Hepatocyte (in vitro differentiated cells): ENCODE results near the gene IFFO2. TPM values are rescaled to one million over a fixed set of nuclear protein-coding genes. Genes with fewer than 3 reads are reported as not detected.

Experiments
- DNase-seq: peaks from one replicate; pipeline ENCODE4 v3.0.0-alpha.2; 2016; ENCODE audit warnings: low spot score
- H2AFZ ChIP-seq: fragments of 200-600 bp; sonication (generic); 2 replicates; pipeline ENCODE4 v1.6.0; 2016; ENCODE audit warnings: antibody characterized with exemption, mild to moderate bottlenecking
- H3K27ac ChIP-seq: fragments of 200-600 bp; sonication (generic); 2 replicates; pipeline ENCODE4 v1.5.1; 2016; ENCODE audit warnings: mild to moderate bottlenecking
- H3K27me3 ChIP-seq: fragments of 200-600 bp; sonication (generic); 2 replicates; pipeline ENCODE4 v1.6.1; 2016
- H3K36me3 ChIP-seq: fragments of 200-600 bp; sonication (generic); replicated peaks from 2 replicates; pipeline ENCODE4 v1.5.1; 2016; ENCODE audit warnings: low read depth; ENCODE audit not compliant: insufficient read depth
- H3K4me1 ChIP-seq: fragments of 200-600 bp; sonication (generic); 2 replicates; pipeline ENCODE4 v1.5.1; 2016; ENCODE audit warnings: mild to moderate bottlenecking, moderate library complexity; ENCODE audit not compliant: insufficient read depth
- H3K4me2 ChIP-seq: fragments of 200-600 bp; sonication (generic); 2 replicates; pipeline ENCODE4 v1.6.0; 2016
- H3K4me3 ChIP-seq: fragments of 200-600 bp; sonication (generic); 2 replicates; pipeline ENCODE4 v1.5.1; 2016; ENCODE audit warnings: mild to moderate bottlenecking
- H3K79me2 ChIP-seq: fragments of 200-600 bp; sonication (generic); 2 replicates; pipeline ENCODE4 v1.6.0; 2017; ENCODE audit warnings: mild to moderate bottlenecking
- H3K9me2 ChIP-seq: fragments of 200-600 bp; sonication (generic); replicated peaks from 2 replicates; pipeline ENCODE4 v1.6.0; 2017; ENCODE audit warnings: mild to moderate bottlenecking; ENCODE audit not compliant: insufficient read depth
- H3K9me3 ChIP-seq: fragments of 200-600 bp; sonication (generic); 2 replicates; pipeline ENCODE4 v1.5.1; 2016; ENCODE audit warnings: low read depth, mild to moderate bottlenecking
- H4K20me1 ChIP-seq: fragments of 200-600 bp; sonication (generic); 2 replicates; pipeline ENCODE4 v1.6.0; 2016; ENCODE audit warnings: mild to moderate bottlenecking; ENCODE audit not compliant: insufficient read depth, poor library complexity, severe bottlenecking
- EZH2 ChIP-seq: fragments of 200-600 bp; sonication (generic); IDR thresholded peaks from 2 replicates; pipeline ENCODE4 v1.6.1; 2016; ENCODE audit warnings: antibody characterized with exemption, mild to moderate bottlenecking, borderline replicate concordance
- EZH2phosphoT487 ChIP-seq: fragments of 200-600 bp; sonication (generic); IDR thresholded peaks from one replicate; pipeline ENCODE4 v1.6.1; 2018; ENCODE audit warnings: antibody characterized with exemption, mild to moderate bottlenecking, low read depth, moderate library complexity; ENCODE audit not compliant: unreplicated experiment, severe bottlenecking
- WGBS: methylation state at CpG from one replicate; pipeline ENCODE4 v1.1.6; 2016; ENCODE audit warnings: low lambda C conversion rate; ENCODE audit errors: missing lambda C conversion rate; 5-methylcytosine and 5-hydroxymethylcytosine counted together
- polyA plus RNA-seq: library from polyadenylated mRNA; unstranded; fragments of >200 nt; fragmentation: Nextera tagmentation; extraction: Ambion mirVana; gene quantifications from 2 replicates; pipeline ENCODE4 v1.2.1, GENCODE V29; 2016
- total RNA-seq: library from RNA; depleted of rRNA; stranded (reverse); fragments of >200 nt; gene quantifications from 2 replicates; pipeline ENCODE4 v1.2.3, GENCODE V29; 2014
- TF ChIP-seq, protein P1 (sequence below): fragments of 200-600 bp; sonication (generic); IDR thresholded peaks from 2 replicates; pipeline ENCODE4 v1.5.1; 2016; ENCODE audit warnings: antibody characterized with exemption, mild to moderate bottlenecking; ENCODE audit not compliant: poor library complexity

Gene IFFO2
- total and polyA plus RNA-seq, 2 experiments from 2014 or later: 0.85 to 7.2 TPM

DNA sequence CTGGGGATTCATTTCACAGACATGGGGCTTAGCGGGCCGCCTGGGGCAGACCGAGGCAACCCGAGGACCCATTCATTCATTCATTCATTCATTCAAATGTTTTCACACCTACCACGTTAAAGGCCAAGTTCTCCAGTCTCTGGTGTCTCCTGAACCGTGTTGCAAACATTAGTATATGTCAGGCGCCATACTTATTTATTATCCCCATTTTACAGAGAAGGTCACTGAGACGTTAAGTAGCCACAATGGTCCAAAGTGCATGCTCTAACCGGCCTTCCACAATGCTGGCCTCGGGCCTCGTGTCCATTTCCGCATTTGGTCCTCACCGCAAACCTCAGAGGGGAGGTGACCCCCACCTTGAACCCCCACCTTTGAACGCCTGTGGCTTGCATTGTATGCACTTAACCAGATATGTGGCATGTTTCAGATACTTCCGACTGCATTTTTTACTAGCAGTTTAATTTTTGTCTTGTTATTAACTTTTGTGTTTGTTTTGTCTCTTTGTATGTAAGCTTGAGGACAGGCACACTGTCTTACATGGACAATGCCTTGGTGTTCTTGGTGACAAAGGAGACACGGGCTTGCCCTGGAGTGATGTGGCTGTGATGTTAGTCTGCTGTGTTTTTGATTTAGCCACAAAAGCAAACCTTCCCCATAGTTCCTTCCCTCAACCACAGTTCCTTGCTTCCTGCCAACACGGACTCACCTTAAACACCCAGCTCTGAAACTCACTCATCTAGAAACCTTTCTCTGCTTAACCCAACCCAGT is 1.2 kb upstream of the IFFO2 start:
- WGBS: 78% methylated on average over 17 of the region's 17 CpGs
- no peak for DNase-seq
- H3K4me3 ChIP-seq: no peak overlapping the region

DNA sequence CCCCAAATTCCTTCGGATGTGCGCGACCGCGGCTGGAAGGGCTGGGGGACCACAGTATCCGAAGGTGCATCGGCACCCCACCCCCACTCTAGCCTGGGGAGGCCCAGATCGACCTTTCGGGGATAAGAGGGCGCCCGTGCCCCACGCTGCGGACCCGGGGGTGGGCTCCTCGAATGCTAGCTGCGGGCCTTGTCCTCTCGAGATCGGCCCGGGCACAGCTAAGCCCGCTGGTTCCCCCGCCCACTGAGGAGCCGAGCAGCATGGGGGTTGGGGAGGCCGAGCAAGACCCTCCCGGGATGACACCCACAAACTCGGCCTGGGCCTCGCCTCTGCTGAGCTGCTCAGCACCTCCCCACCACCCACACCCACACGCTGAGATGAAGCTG is 653 bp upstream of the IFFO2 start:
- no peaks in the 10 kb centered on the region for H3K9me2 ChIP-seq
- no peaks in the 10 kb centered on the region for H4K20me1 ChIP-seq
- H3K36me3 ChIP-seq: no peaks in the 10 kb centered on the region
- peak; percentile 42 for DNase-seq
- peaks cover 34% of the 10 kb centered on the region for H3K79me2 ChIP-seq
- 7% methylated on average over 22 of the region's 27 CpGs for WGBS
- H3K4me3 ChIP-seq: peak overlapping the region; percentile 56
- H3K4me1 ChIP-seq: peaks cover 12% of the 10 kb centered on the region
- H3K27ac ChIP-seq: no peak overlapping the region
- peaks cover 11% of the 10 kb centered on the region for H3K27me3 ChIP-seq
- TF ChIP-seq EZH2phosphoT487 (no peak), EZH2 (no peak)
- TF ChIP-seq, protein P1, sequence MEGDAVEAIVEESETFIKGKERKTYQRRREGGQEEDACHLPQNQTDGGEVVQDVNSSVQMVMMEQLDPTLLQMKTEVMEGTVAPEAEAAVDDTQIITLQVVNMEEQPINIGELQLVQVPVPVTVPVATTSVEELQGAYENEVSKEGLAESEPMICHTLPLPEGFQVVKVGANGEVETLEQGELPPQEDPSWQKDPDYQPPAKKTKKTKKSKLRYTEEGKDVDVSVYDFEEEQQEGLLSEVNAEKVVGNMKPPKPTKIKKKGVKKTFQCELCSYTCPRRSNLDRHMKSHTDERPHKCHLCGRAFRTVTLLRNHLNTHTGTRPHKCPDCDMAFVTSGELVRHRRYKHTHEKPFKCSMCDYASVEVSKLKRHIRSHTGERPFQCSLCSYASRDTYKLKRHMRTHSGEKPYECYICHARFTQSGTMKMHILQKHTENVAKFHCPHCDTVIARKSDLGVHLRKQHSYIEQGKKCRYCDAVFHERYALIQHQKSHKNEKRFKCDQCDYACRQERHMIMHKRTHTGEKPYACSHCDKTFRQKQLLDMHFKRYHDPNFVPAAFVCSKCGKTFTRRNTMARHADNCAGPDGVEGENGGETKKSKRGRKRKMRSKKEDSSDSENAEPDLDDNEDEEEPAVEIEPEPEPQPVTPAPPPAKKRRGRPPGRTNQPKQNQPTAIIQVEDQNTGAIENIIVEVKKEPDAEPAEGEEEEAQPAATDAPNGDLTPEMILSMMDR: no peak
- H3K4me2 ChIP-seq: peak overlapping the region; percentile 92
- no peaks in the 10 kb centered on the region for H3K9me3 ChIP-seq
- peak overlapping the region; percentile 80 for H2AFZ ChIP-seq

More for the DNA sequence above, 1.2 kb upstream of the IFFO2 start:
- H3K27me3 ChIP-seq: peaks cover 11% of the 10 kb centered on the region
- H3K9me3 ChIP-seq: no peaks in the 10 kb centered on the region
- no peaks in the 10 kb centered on the region for H4K20me1 ChIP-seq
- H3K79me2 ChIP-seq: peaks cover 28% of the 10 kb centered on the region
- TF ChIP-seq EZH2 (no peak), EZH2phosphoT487 (no peak)
- TF ChIP-seq, protein P1: no peak
- H3K4me2 ChIP-seq: peak overlapping the region; percentile 92
- no peak overlapping the region for H3K27ac ChIP-seq
- H3K4me1 ChIP-seq: peaks cover 18% of the 10 kb centered on the region
- H3K9me2 ChIP-seq: no peaks in the 10 kb centered on the region
- peak overlapping the region; percentile 80 for H2AFZ ChIP-seq
- no peaks in the 10 kb centered on the region for H3K36me3 ChIP-seq

DNA sequence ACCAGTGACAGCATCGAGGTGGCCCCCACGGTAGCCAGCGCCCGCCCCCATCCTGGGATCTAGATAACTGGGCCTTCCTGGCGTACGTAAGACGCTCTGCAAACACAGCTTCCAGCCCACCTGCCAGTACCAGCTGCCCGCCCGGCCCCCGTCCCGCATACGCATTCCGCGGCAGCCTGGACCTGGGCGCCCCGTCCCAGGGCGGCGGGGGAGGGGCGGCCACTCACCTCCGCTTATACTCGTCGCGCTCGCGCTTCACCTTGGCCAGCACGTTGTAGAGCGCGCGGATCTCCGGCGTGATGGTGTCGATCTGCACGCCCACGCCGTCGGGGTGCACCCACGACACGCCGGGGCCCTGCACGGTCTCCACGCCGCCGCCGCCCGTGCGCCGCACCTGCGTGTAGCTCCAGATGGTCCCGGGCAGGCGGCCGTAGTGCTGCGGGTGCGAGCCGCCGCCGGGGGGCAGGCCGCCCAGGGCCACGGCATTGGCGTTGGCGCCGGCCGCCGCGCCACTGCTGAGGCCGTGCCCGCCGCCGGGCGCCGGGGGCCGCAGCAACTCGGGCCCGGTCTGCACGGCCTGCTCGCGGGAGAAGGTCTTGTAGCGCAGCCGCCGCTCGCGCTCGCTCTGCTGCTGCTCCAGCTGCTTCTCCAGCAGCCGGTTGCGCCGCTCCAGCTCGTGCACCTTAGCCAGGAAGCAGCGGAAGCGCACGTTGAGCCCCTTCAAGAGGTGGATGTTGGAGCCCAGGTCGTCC is 859 bp downstream of the IFFO2 start:
- Histone ChIP-seq H3K79me2 (peaks cover 49% of the 10 kb centered on the region), H3K9me3 (no peaks in the 10 kb centered on the region), H4K20me1 (no peaks in the 10 kb centered on the region), H3K27me3 (peaks cover 11% of the 10 kb centered on the region), H3K4me1 (peaks cover 17% of the 10 kb centered on the region), H3K27ac (no peak overlapping the region), H3K36me3 (no peaks in the 10 kb centered on the region), H3K4me3 (peak overlapping the region; percentile 92), H3K9me2 (no peaks in the 10 kb centered on the region), H3K4me2 (peak overlapping the region; percentile 92), H2AFZ (peak overlapping the region; percentile 21)
- DNase-seq: peak; percentile 70
- TF ChIP-seq, protein P1: peak; percentile 15
- no peak for TF ChIP-seq EZH2phosphoT487
- TF ChIP-seq EZH2: no peak
- 3% methylated on average over 64 of the region's 90 CpGs for WGBS
